H1 (cell line): ENCODE measurements around the gene IL4. TPM values are rescaled to one million over a fixed set of nuclear protein-coding genes. Genes with fewer than 3 reads are reported as not detected.

ENCODE experiments used
- CBX5 ChIP-seq: fragments of 300-800, 300-1000 bp; sonication (generic); IDR thresholded peaks from 2 replicates; pipeline ENCODE4 v1.7.1; 2016; ENCODE audit warnings: antibody characterized with exemption, low read length, low read depth
- HDAC2 ChIP-seq, 2 experiments: fragments of 300-600 bp in 1 of 2; sonication (generic) in 1 of 2; IDR thresholded peaks; 2 replicates each; pipeline ENCODE4 v1.6.1; 2011 to 2012; ENCODE audit warnings: low read depth in 2 of 2, low read length in 2 of 2, mild to moderate bottlenecking in 2 of 2, moderate library complexity in 2 of 2, borderline replicate concordance in 1 of 2, inconsistent platforms in 1 of 2
- SP1 ChIP-seq: IDR thresholded peaks from 2 replicates; pipeline ENCODE4 v1.6.1; 2011; ENCODE audit warnings: low read depth, low read length
- ZNF274 ChIP-seq: IDR thresholded peaks from 2 replicates; pipeline ENCODE4 v1.7.0; 2012; ENCODE audit warnings: low read length, borderline replicate concordance; ENCODE audit errors: extremely low read depth
- polyA plus RNA-seq, 7 experiments: library from polyadenylated mRNA; depleted of rRNA in 3 of 7; stranded (reverse) in 5 of 7; unstranded in 2 of 7; fragments of >200 nt in 5 of 7; fragments of 200-250 nt in 2 of 7; gene quantifications; 1 replicate in 5 of 7; 2 replicates in 1 of 7; 4 replicates in 1 of 7; pipeline versions ENCODE4 v1.2.1 to v1.2.3, GENCODE V29; 2011 to 2013; ENCODE audit warnings: missing spikeins in 2 of 7, mixed read lengths in 2 of 7
- total RNA-seq: library from RNA; stranded (reverse); fragmentation: NEBNext Ultra II Directional; extraction: Animal tissue kit (Norgen Biotek cat#: 25700); gene quantifications from 2 replicates; pipeline ENCODE4 v1.2.1, GENCODE V29; 2021

Gene IL4
- total and polyA plus RNA-seq, 2 of the 8 experiments (the other 6 are each of a cell fraction or from before 2014, with no cell fraction given): not detected

DNA sequence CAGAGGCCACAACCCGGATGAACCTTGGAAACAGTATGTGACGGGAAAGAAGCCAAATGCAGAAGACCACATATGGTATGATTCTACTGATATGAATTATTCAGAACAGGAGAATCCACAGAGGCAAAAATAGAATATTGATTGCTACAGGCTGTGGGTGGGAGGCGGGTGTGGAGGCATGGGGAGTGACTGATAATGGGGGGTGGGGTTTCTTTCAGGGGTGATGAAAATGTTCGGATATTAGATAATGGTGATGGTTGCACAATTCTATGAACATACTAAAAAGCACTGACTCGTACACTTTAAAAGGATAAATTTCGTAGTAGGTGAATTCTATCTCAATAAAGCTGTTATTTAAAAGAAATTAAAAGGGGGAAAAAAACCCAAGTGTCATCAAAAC lies 10.7 kb downstream of the IL4 start (continued):
- TF ChIP-seq SP1: no peak
- TF ChIP-seq HDAC2 (IDR thresholded peaks at IDR 0.05; ENCODE audit: borderline replicate concordance in 1 of 2, low read depth in 2 of 2, low read length in 2 of 2): no peak
- no peak for TF ChIP-seq CBX5
- TF ChIP-seq ZNF274: no peak
